GM18868 (cell line): ENCODE measurements around the gene MED20.

Source experiments
- ATAC-seq: cut with Tn5 transposase; IDR thresholded peaks from one replicate; pipeline ENCODE4 v1.9.1; 2021; ENCODE audit warnings: mild to moderate bottlenecking, moderate library complexity; ENCODE audit not compliant: unreplicated experiment

Gene MED20

DNA sequence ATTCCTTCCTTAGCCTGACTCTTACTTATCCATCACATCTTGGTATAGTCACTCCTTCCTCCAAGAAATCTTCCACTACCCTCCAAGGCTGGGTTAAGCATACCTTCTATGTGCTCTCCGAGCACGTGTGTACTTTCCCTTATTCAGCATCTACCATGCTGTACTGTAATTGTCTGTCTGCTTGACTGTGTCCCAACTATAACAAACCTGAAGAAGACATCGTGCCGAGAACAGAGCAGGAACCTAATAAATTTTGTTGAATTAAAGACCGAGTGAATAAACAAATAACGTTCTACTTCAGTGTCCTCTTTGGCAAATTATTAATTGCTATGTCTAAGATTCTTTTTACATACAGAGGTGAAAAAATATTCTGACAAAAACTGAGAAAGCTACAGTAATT lies 61.6 kb downstream of the MED20 start:
- ATAC-seq = no peak

- no peak for ATAC-seq
These were observed 62.2 kb downstream of the MED20 start for GRCh38 chr6:41858703-41859102.
